Fibroblast of mammary gland (primary cell): ENCODE results near the gene NPTXR.

ENCODE experiments used
- DNase-seq: peaks from one replicate; pipeline ENCODE4 v3.0.0-alpha.2; 2010; ENCODE audit warnings: low read depth
- H3K4me3 ChIP-seq: 2 replicates; pipeline ENCODE4 v1.5.1; 2011; ENCODE audit warnings: low read depth, mild to moderate bottlenecking, low read length, moderate library complexity; ENCODE audit not compliant: control insufficient read depth
- CTCF ChIP-seq: conservative IDR thresholded peaks from 2 replicates; pipeline ENCODE4 v1.5.1; 2011; ENCODE audit warnings: low read depth, low read length, inconsistent platforms; ENCODE audit not compliant: control insufficient read depth, insufficient read depth

The NPTXR gene

GRCh38 chr22:38844315-38845003 is 631 bp upstream of the NPTXR start:
- TF ChIP-seq CTCF = no peak
- DNase-seq = no peak
- no peak overlapping the region for H3K4me3 ChIP-seq

GRCh38 chr22:38843201-38843656 is 599 bp downstream of the NPTXR start:
- no peak overlapping the region for H3K4me3 ChIP-seq
- peak; percentile 52 for DNase-seq
- no peak for TF ChIP-seq CTCF

- no peak for TF ChIP-seq CTCF
- DNase-seq = no peak
- H3K4me3 ChIP-seq = no peak overlapping the region
These were observed 1.2 kb downstream of the NPTXR start for GRCh38 chr22:38842512-38843200.

GRCh38 chr22:38841635-38842034 is 2.2 kb downstream of the NPTXR start:
- H3K4me3 ChIP-seq = no peak overlapping the region
- no peak for TF ChIP-seq CTCF
- DNase-seq = no peak

GRCh38 chr22:38841211-38841610 is 2.6 kb downstream of the NPTXR start:
- H3K4me3 ChIP-seq = no peak overlapping the region
- DNase-seq = no peak
- TF ChIP-seq CTCF = no peak

GRCh38 chr22:38840129-38840528 is 3.7 kb downstream of the NPTXR start:
- no peak overlapping the region for H3K4me3 ChIP-seq
- no peak for TF ChIP-seq CTCF
- no peak for DNase-seq

- no peak for DNase-seq
- TF ChIP-seq CTCF = no peak
- no peak overlapping the region for H3K4me3 ChIP-seq
These were observed 4.1 kb downstream of the NPTXR start for GRCh38 chr22:38839686-38840085.
